Renal pelvis (tissue), 12 donors: Measurements from ENCODE around the gene KPTN. TPM values are rescaled to one million over a fixed set of nuclear protein-coding genes. Genes with fewer than 3 reads are reported as not detected.

Experiments
- DNase-seq: peaks from one replicate; pipeline ENCODE4 v3.0.0-alpha.2; 2013
- long read RNA-seq, 16 experiments: transcript quantifications; one replicate each; lab custom pipeline, GENCODE V29; 2026
- polyA plus RNA-seq, 3 donors: library from polyadenylated mRNA; unstranded; fragments of 120-200 nt; gene quantifications; one replicate each; pipeline ENCODE4 v1.2.1, GENCODE V29; 2013; ENCODE audit not compliant: insufficient read length in 3 of 3

Gene KPTN
- 10 to 100 TPM; 13.8 to 15.9 (median 14.6) TPM for polyA plus RNA-seq
- long read RNA-seq, donor 1, partial matches to known transcripts, result 8 of 11 reads
- long read RNA-seq, donor 1, other reads (novel, unspliced or antisense), result 0 of 11 reads
- long read RNA-seq, donor 2, partial matches to known transcripts, result 0 of 4 reads
- long read RNA-seq, donor 2, other reads (novel, unspliced or antisense), result 0 of 4 reads
- long read RNA-seq, donor 3, partial matches to known transcripts, result 0 of 3 reads
- long read RNA-seq, donor 3, other reads (novel, unspliced or antisense), result 0 of 3 reads
- long read RNA-seq, donor 4, transcript KPTN-201 (12 exons, 1,691 nt), result major isoform, 5 of 5 reads
- long read RNA-seq, donor 4, partial matches to known transcripts, result 0 of 5 reads
- long read RNA-seq, donor 4, other reads (novel, unspliced or antisense), result 0 of 5 reads
- long read RNA-seq, donor 5, result 0 reads
- long read RNA-seq, donor 6, transcript KPTN-201 (12 exons, 1,691 nt), result major isoform, 5 of 5 reads
- long read RNA-seq, donor 6, partial matches to known transcripts, result 0 of 5 reads
- long read RNA-seq, donor 6, other reads (novel, unspliced or antisense), result 0 of 5 reads
- long read RNA-seq, donor 7, partial matches to known transcripts, result 0 of 3 reads
- long read RNA-seq, donor 7, other reads (novel, unspliced or antisense), result 0 of 3 reads
- long read RNA-seq, donor 8, partial matches to known transcripts, result 0 of 1 reads
- long read RNA-seq, donor 8, other reads (novel, unspliced or antisense), result 0 of 1 reads
- long read RNA-seq, donor 9, transcript KPTN-201 (12 exons, 1,691 nt), result major isoform, 7 of 14 reads
- long read RNA-seq, donor 9, partial matches to known transcripts, result 7 of 14 reads
- long read RNA-seq, donor 9, other reads (novel, unspliced or antisense), result 0 of 14 reads
- long read RNA-seq, donor 10, partial matches to known transcripts, result 0 of 3 reads
- long read RNA-seq, donor 10, other reads (novel, unspliced or antisense), result 0 of 3 reads
- long read RNA-seq, donor 11, partial matches to known transcripts, result 0 of 2 reads
- long read RNA-seq, donor 11, other reads (novel, unspliced or antisense), result 0 of 2 reads
- long read RNA-seq, donor 12, transcript KPTN-201 (12 exons, 1,691 nt), result major isoform, 8 of 8 reads
- long read RNA-seq, donor 12, partial matches to known transcripts, result 0 of 8 reads
- long read RNA-seq, donor 12, other reads (novel, unspliced or antisense), result 0 of 8 reads
- long read RNA-seq, donor 13, partial matches to known transcripts, result 0 of 2 reads
- long read RNA-seq, donor 13, other reads (novel, unspliced or antisense), result 0 of 2 reads
- long read RNA-seq, donor 14, result 0 reads
- long read RNA-seq, donor 15, transcript KPTN-201 (12 exons, 1,691 nt), result major isoform, 5 of 12 reads
- long read RNA-seq, donor 15, partial matches to known transcripts, result 7 of 12 reads
- long read RNA-seq, donor 15, other reads (novel, unspliced or antisense), result 0 of 12 reads
- long read RNA-seq, donor 16, transcript KPTN-201 (12 exons, 1,691 nt), result major isoform, 6 of 12 reads
- long read RNA-seq, donor 16, partial matches to known transcripts, result 0 of 12 reads
- long read RNA-seq, donor 16, other reads (novel, unspliced or antisense), result 6 of 12 reads

DNA sequence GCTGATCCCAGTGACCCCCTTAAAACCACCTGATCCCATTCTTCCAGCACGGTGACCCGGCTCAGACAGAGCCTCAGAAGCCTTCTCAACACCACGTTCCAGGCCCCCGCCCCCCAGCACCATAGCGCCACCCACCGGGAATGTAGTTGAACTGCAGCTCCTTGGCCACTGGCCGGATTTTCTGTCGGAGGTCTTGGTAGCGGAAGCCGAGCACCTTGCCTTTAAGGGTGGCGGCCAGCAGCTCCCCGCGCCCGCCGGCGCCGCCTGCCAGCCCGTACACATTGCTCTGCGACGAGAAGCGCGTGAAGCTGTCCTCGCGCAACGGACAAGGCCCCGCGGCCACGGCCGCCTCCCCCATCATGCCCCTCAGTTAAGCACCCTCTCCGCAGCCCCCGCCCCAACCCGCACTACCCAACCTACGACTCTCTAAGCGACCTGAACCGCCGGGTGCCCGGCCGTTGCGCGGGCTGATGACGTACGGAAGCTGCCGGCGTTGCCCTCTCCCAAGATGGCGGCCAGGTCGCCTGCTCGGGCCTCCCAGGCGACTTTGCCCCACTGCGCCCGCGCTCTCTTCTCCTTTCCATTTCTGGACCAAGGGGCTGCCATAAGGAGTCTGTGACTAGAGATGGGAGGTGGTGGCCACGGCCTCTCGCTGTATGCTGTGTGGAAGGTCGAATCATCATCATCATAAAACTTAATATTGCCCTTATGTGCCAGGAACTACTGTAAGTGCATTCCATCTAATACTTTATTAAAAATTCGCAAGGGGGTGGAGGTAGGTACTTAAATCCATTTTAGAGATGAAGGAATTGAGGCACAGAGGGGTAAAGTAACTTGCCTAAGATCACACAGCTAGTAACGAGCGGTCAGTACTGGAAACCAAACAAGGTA, at the start of gene KPTN:
TSS of gene KPTN (minus strand) at position 420 of the 891 bp plus-strand sequence. CDS start at position 361, 59 bp downstream.
- DNase-seq, result peak; percentile 91

DNA sequence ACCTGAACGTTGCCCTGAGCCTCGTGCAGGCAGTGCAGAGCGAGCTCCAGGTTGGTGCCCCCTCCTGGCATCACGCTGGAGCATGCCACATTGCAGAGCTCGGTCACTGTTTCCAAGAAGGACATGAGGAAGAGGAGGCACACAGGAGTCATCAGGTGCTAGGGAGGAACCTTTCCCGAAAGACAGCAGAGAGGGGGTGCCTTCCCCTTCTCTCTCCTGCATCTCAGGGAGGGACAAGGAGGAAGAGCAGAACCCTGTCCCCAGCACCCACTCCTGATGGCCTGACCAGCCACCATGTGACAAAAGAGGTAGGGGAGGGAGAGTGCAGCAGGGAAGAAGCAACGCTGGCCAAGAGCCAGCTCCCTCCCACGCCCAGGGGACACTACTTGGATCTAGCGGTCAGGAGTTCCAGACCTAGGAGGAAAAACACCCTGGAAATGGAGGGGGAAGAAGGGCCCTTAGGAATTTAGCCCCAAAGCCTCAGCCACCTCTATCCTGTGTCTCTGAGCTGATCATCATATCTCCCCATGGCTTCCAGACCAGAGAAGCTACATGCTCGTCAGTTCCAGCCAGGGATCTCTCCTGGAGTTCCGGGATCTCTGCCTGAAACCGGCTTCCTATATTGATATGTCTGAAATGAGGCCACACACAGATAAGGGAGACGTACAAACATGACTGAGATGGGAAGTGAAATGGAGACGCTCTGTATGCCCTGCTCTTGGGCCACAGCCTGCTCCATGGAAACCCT, 47.8 kb upstream of the KPTN start:
- DNase-seq, result no peak

DNA sequence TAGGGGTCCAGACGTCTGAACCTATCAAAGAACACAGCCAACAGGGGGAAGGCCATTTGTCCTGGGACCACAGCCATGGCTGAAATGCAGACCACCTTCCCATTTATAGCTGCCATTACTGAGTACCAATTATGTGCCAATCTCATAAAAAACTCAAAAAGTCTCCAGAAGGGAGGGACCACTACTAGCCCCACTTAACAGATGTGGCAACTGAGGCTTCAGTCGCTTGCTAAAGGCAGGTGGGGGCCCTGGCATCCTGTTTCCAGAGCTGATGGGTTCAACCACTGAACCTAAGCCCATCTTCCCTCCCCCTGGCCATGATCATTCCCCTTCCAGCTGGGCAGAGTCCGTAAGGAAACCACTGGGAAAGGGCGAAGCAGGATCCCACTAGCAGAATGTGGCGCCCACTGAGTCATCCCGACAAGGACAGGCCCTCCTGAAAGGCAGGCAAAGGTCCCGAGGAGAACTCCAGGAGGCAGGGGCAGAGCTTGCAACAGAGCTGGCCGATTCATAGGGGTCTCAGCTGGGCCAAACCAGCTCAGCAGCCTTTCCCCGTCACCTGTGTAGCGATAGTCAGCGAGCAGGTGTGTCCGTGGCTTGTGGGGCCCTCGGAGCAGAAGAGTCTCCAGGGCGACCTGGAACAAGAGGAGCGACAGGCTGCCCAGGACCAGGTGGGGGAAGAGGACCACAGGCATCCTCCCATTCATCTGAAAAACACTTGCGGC, 45.2 kb upstream of the KPTN start:
- no peak for DNase-seq

DNA sequence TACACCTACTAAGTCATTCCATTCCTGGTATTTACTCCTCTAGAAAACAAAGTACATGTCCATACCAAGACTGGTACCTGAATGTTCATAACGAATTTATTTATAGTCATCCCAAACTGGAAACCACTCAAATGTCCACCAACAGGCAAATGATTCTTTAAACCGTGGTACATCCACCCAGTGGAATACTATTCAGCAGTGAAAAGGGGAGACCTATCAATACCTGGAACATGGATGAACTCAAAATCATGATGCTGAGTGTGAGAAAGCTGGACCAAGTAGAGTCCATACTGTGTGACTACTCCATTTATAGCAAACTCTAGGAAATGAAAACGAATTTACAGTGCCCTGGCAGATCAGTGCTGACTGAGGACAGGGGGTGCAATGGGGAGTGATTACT, 42.8 kb upstream of the KPTN start:
- no peak for DNase-seq

DNA sequence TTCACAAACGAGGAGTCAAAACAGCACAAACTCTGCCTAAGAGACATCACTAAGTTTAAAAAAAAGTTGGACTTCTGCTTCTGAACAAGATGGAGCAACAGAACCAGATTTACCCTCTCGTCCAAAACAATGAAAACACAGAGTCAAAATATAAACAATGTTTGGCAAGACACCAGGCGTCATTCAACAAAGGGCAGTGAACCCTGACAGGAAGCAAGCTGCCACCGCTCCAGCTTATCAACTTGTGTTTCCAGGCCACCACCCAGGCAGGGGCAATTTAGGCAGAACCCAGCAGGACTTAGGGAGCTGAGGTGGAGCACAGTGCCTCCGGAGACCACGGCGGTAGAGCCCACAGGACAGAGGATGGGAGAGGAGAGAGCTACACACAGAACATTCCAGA, 39.5 kb upstream of the KPTN start:
- peak; percentile 30 for DNase-seq

DNA sequence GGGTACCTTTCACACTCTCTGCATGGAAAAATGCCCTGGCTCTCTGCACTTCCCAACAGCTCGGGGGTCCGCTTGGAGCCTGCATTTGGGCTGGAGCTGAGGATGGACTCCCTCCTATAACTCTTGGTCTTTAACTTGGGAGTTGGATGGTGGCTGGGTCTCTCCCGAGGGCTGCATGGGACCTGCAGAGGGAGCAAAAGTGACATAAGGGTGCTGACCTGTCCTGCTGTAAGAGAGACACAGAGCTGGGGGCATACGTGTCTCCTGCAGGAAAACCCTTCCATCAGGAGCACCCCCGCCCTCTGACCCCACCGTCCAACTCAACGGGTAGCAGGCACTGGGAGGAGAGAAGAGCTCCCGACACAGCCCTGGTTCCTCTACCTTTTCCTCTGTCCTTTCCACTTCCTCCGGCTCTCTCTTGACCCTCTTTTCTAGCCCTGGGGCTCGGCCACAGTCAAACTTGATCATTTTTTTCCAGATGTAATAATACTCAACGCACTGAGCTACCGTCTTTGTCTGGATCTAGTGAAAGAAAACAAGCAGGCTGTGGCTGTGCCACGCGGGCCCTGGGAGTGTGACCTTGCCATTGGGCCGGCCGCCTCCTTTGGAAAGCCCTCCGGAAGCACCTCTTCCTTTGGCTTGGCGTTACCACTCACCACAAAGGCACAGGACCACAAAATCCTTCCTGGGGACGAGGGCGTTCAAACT, 37.6 kb upstream of the KPTN start:
- no peak for DNase-seq

DNA sequence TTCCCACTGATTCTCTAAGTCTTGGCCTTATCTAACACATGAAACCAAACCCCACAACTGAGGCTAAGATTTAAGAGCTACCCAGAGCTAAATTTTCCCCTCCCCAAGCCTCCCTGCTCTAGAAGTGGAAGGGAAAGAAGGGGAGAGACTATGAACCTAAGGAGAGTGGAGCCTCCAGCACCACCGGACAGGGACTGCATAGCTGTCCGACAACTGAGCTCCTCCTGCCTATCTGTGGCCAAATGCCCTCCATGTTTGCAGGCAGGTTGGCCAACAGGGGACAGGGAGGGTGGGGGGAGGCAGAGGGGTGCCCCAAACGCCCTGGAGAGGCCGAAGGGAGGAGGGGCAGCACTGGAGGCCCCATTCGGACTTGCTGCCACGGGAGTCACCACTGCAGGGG, 36.8 kb upstream of the KPTN start:
- DNase-seq, result no peak

DNA sequence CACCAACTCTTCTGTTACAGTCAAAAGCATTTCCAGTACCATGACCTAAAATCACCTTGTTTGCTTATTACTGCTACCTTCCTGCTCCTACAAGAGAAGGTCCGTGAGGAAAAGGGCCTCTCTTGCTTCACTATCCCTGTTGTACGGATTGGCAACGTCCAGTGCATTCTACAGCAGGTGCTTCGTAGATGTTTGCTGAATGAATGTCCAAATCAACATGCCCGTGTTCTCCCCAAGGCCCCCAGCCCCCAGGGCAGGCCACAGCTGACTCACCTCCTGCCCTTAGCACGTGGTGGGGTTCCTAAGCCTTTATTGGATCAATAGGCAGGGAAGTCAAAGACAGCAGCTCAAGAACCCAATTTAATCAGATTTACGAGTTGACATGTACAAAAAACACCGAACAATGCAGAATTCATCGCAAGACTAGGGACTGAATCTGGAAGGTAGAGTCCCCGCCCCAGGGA, 36.4 kb upstream of the KPTN start:
- no peak for DNase-seq

DNA sequence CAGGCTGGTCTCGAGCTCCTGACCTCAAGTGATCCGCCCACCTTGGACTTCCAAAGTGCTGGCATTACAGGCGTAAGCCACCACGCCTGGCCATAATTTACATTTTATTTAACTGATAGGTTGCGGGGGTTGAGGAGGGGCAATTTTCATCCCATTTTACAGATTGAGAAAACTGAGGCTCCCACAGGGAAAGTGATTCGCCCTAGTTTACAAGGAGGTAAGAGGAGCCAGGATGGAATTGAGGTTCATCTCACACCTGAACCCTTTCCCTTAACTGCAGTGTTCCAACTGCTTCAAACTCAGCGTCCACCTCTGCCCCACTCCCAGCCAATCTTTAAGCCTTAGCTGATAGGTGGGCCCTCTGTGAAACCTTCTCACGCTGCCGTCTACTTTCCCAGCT, 34.8 kb upstream of the KPTN start:
- no peak for DNase-seq

DNA sequence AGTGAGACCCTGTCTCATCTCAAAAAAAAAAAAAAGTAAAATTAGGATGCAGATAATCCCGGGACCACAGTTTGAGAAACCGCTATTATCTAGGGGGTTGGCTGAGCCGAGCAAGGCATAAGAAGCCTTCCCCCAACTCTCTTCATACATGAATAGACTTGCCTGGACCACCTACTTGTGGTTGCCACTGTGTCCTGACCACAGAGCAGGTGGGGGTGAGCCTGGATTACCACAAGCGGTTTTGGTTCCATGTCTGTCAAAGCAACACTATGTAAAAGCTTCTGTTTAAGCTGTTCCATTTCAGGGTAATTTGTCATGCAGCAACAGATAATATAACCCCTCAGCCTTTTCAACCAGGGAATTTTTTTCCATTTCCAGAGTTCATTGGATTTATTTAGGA, 34.1 kb upstream of the KPTN start:
- DNase-seq, result no peak

DNA sequence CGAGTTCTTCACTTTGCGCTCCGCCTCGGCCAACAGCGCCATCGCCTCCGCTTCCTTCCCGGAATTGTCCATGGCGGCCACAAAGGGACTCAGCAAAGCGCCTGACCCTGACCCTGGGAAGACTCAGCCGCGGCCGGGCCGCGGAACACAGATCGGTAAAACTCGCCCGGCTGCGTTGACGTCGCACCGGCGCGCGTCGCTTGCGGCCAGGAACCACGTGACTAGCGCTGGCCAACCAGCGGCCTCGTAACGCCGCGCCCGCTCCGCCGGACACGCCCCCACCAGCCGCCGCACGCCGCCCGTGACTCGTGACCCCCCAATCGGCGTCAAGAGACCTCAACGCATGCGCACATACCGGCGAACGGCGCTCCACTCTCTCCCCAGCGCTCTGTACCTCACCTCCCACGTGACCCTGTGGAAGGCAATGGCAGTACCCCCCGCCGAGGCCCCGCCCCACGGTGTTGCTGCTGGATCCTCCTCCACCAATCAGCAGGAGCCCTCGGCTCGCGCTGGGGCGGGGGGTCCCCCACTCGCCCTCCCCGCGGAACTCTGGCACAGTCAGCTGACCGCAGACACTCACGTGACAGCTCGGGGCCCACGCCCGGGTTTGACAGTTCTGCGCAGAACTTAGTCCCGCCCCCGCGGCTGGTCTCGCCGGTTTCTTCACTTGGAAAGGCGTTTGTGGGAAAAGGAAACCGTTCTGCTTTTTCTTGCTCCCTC, 31.0 kb upstream of the KPTN start, which contains the start of gene NAPA:
TSS of gene NAPA (minus strand) at position 195 of the 720 bp plus-strand sequence. CDS start at position 72, 123 bp downstream.
- DNase-seq, result peak; percentile 100

DNA sequence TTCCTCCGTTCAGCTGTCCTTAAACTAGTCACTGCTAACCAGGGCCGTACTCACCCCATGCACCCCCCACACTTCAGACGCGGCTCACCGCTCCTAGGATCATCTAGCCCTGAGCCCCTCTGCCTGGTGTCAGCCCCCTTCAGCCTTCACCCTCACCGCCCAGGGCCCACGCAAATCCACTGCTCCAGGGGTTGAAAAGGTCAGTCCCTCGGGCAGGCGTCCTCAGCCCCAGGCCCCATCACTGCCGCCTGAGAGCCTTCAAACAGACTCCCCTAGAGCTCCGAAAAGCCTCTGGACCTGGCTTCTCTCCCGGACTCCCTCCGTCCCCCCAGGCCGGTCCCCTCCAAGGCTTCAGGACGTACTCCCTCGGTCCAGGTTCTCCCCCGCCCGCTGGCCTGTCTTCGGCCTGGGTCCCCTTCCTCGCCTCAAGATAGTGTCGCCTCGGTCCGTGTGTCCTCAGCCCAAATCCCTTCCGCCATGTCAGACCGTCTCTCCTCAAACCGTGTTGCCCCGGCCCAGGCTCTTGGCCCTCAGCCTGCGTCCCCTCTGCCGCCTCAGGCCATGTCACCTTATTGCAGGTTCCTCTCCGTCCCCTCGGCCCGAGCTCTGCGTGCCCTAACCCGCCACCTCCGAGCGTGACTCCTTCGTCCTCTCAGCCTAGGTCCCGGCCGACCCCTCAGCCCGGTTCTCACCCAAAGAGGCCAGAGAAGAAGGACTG, 30.3 kb upstream of the KPTN start:
- DNase-seq, result no peak

DNA sequence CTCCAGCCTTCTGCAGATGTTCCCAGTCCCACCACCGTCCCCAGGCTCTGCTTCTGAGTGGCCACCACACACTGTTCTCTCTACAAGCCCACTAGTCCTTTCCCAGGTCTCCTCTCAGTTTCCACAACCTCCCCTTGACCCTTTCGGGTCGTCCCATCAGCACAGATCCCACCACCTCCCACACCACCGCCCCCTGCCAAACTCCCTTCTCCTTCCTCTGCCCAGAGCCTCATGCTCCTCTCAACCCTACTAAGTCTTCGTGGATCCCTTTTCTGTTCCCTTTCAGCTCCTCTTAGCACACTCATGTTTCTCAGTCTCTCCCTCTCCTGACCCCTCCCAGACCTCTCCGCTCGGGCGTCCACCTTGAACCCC, 28.9 kb upstream of the KPTN start:
- DNase-seq, result no peak

DNA sequence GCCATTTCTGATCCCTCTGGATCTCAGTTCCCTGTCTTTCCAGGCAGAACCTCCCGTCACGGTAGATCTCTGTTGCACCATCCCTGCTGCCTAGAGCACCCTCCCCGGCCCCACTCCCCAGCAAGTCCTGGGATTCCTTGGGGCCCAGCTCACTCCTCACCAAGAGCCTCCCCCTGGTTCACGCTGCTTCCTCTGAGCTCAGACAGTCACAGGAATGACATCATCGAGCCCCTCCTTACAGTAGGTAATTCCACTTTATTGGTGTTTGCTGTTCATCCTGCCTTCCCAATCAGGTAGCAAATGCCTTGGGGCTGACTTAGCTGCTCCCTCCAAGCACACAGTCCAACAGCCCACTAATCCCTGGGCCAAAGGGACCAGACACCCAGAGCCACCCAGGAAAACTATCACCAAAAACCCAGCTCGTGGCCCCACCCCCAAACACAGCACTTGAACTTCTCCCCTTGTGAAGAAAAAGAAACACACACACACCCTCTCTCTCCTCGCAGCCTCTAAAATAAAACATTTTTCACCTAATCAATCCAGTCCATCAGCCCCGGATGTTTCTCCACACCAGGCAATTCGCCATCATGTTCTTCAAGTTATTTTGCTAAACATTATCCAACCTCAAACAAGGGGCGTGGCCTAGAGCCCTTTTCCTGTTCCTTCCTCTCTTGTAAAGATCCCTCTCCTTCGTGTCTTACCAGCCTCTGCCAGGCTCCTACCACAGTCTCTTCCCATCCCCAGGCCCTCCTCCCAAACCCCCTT, 28.3 kb upstream of the KPTN start:
- peak; percentile 28 for DNase-seq

DNA sequence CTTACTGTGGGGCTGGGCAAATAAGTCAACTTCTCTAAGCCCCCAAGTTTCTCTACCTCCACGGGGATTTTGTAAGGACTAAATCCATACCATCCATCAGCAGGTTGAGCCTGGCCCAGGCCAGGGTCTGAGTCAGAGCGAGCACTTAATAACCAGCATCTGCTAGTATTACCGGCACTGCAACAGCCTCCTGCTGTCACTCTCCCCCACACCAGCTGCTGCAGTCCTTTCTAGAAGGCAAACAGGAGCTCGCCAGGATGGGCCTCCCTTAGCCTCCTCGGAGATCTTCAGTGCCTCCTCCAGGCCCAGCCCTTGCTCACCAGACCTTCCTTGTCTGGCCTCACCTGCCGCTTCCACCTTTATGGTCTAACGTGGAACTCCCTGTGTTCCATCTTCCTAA, 27.7 kb upstream of the KPTN start:
- DNase-seq, result no peak

DNA sequence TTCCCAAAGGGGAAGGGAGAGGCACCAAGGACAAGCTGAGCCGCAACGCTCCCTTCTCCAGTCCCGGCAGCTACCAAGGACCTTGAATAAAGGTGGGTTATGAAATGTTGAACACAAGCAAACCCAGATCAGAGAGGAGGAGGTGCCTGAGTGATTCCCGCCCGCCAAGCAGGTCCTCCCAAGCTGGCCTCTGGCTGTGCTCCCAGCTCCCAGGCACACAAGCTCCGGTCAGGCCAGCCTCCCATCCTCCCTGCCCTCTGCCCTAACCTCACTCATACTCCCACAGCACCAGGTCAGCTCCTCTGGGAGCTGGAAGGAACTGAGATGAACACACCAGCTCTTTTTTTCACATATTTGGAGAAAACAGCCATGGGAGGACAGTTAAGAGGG, 27.1 kb upstream of the KPTN start:
- no peak for DNase-seq
